DND-41 (cell line): ENCODE data around the gene LAGE3.

Experiments
- ATAC-seq: fragments of 200-7000 bp; cut with Tn5 transposase; 3 replicates; pipeline ENCODE4 v1.9.1; 2021; ENCODE audit warnings: low read depth; ENCODE audit not compliant: insufficient read depth
- DNase-seq: peaks from one replicate; pipeline ENCODE4 v3.0.0-alpha.2; 2020
- H2AFZ ChIP-seq: 2 replicates; pipeline ENCODE4 v1.6.0; 2012; ENCODE audit warnings: low read depth, low read length
- H3K27ac ChIP-seq: 2 replicates; pipeline ENCODE4 v1.5.1; 2012; ENCODE audit warnings: low read length, inconsistent platforms
- H3K27me3 ChIP-seq: fragments of 200-600 bp; sonication (generic); 2 replicates; pipeline ENCODE4 v1.6.0; 2012; ENCODE audit warnings: low read length, mild to moderate bottlenecking, inconsistent platforms; ENCODE audit not compliant: insufficient read depth, poor library complexity
- H3K36me3 ChIP-seq: 2 replicates; pipeline ENCODE4 v1.5.1; 2012; ENCODE audit warnings: low read length, inconsistent platforms; ENCODE audit not compliant: insufficient read depth
- H3K4me1 ChIP-seq: 2 replicates; pipeline ENCODE4 v1.5.1; 2012; ENCODE audit warnings: mild to moderate bottlenecking, low read length; ENCODE audit not compliant: insufficient read depth
- H3K4me2 ChIP-seq: 2 replicates; pipeline ENCODE4 v1.6.0; 2012; ENCODE audit warnings: mild to moderate bottlenecking, moderate library complexity, low read length, inconsistent platforms; ENCODE audit not compliant: insufficient read depth
- H3K4me3 ChIP-seq, 2 experiments: fragments of 200-600 bp in 1 of 2; shearing (Covaris generic) in 1 of 2; 2 replicates each; pipeline ENCODE4 v1.5.1; 2012 to 2016; ENCODE audit warnings: inconsistent platforms in 2 of 2, low read length in 2 of 2, mild to moderate bottlenecking in 2 of 2, low read depth in 1 of 2, moderate library complexity in 1 of 2
- H3K79me2 ChIP-seq: 2 replicates; pipeline ENCODE4 v1.6.0; 2012; ENCODE audit warnings: low read length, inconsistent platforms; ENCODE audit not compliant: insufficient read depth
- H3K9ac ChIP-seq: 2 replicates; pipeline ENCODE4 v1.6.0; 2012; ENCODE audit warnings: low read depth, mild to moderate bottlenecking, inconsistent platforms, low read length, moderate library complexity
- H3K9me3 ChIP-seq: 2 replicates; pipeline ENCODE4 v1.5.1; 2012; ENCODE audit warnings: low read length, moderate library complexity, mild to moderate bottlenecking, inconsistent platforms; ENCODE audit not compliant: insufficient read depth, severe bottlenecking
- H4K20me1 ChIP-seq: 2 replicates; pipeline ENCODE4 v1.6.0; 2012; ENCODE audit warnings: low read length; ENCODE audit not compliant: insufficient read depth
- CTCF ChIP-seq: IDR thresholded peaks from 2 replicates; pipeline ENCODE4 v1.5.1; 2012; ENCODE audit warnings: borderline replicate concordance, low read length, moderate library complexity, mild to moderate bottlenecking; ENCODE audit not compliant: poor library complexity, severe bottlenecking; ENCODE audit errors: extremely low read depth
- EZH2 ChIP-seq: IDR thresholded peaks from 3 replicates; pipeline ENCODE4 v1.6.1; 2012; ENCODE audit warnings: borderline replicate concordance, low read depth, mild to moderate bottlenecking, moderate library complexity, low read length, inconsistent platforms; ENCODE audit not compliant: severe bottlenecking

LAGE3 gene

GRCh38 chrX:154466907-154467306 lies 12.2 kb downstream of the LAGE3 start:
- Histone ChIP-seq H3K27me3 (no peaks in the 10 kb centered on the region), H3K27ac (no peak overlapping the region), H3K9ac (no peak overlapping the region), H2AFZ (no peak overlapping the region), H3K79me2 (no peaks in the 10 kb centered on the region), H4K20me1 (no peaks in the 10 kb centered on the region), H3K36me3 (peaks cover 71% of the 10 kb centered on the region), H3K4me2 (no peak overlapping the region), H3K9me3 (no peaks in the 10 kb centered on the region), H3K4me1 (no peaks in the 10 kb centered on the region), H3K4me3 (no peak overlapping the region)
- DNase-seq, result no peak
- no peak for ATAC-seq
- TF ChIP-seq EZH2 (no peak), CTCF (no peak)

- H3K4me2 ChIP-seq, result no peak overlapping the region
- H3K9ac ChIP-seq, result no peak overlapping the region
- no peaks in the 10 kb centered on the region for H3K79me2 ChIP-seq
- H3K4me3 ChIP-seq, result no peak overlapping the region
- no peak overlapping the region for H2AFZ ChIP-seq
- ATAC-seq (no peak), DNase-seq (no peak)
- H3K27ac ChIP-seq, result no peak overlapping the region
- H3K36me3 ChIP-seq, result peaks cover 70% of the 10 kb centered on the region
- no peaks in the 10 kb centered on the region for H3K9me3 ChIP-seq
- H3K27me3 ChIP-seq, result no peaks in the 10 kb centered on the region
- no peaks in the 10 kb centered on the region for H4K20me1 ChIP-seq
- TF ChIP-seq EZH2, result no peak
- TF ChIP-seq CTCF, result no peak
- H3K4me1 ChIP-seq, result no peaks in the 10 kb centered on the region; the same call in none of the 2 replicates
Measured at GRCh38 chrX:154466036-154466435, 13.0 kb downstream of the LAGE3 start.

- H3K36me3 ChIP-seq, result peaks cover 70% of the 10 kb centered on the region
- H3K4me3 ChIP-seq, result no peak overlapping the region
- no peak overlapping the region for H3K9ac ChIP-seq
- no peak overlapping the region for H2AFZ ChIP-seq
- no peaks in the 10 kb centered on the region for H3K27me3 ChIP-seq
- no peak for DNase-seq
- no peak for ATAC-seq
- TF ChIP-seq EZH2 (no peak), CTCF (no peak)
- no peak overlapping the region for H3K4me2 ChIP-seq
- no peaks in the 10 kb centered on the region; the same call in none of the 2 replicates for H3K4me1 ChIP-seq
- no peak overlapping the region for H3K27ac ChIP-seq
- no peaks in the 10 kb centered on the region for H4K20me1 ChIP-seq
- H3K79me2 ChIP-seq, result no peaks in the 10 kb centered on the region
- no peaks in the 10 kb centered on the region for H3K9me3 ChIP-seq
Measured at GRCh38 chrX:154465601-154466000, 13.5 kb downstream of the LAGE3 start.
